ENCODE results near the gene ATRIP. TPM values are rescaled to one million over a fixed set of nuclear protein-coding genes. Genes with fewer than 3 reads are reported as not detected.
"Not testable (repeated sequence)": the region's sequence is repeated elsewhere in the genome, so short reads cannot be mapped to it uniquely, and the experiment has no call there.

ATRIP gene
- total RNA-seq, 1 experiment from 2014 or later, result 8.5 TPM

- peaks cover 8% of the 10 kb centered on the region; the same call in 1 of the 2 replicates for H3F3A ChIP-seq (ENCODE audit: insufficient read depth, low read depth)
- TF ChIP-seq CTCF (conservative IDR thresholded peaks at IDR 0.05) (no peak), EZH2 (IDR thresholded peaks at IDR 0.05; ENCODE audit: low read depth) (no peak)
- no peak overlapping the region for H3K27ac ChIP-seq
- H3K36me3 ChIP-seq (ENCODE audit: low read depth), result no peaks in the 10 kb centered on the region
- H4K20me1 ChIP-seq (ENCODE audit: insufficient read depth), result no peaks in the 10 kb centered on the region
- peaks cover 13% of the 10 kb centered on the region; the same call in 1 of the 2 replicates for H3K4me1 ChIP-seq (replicated peaks; ENCODE audit: insufficient read depth)
- peaks cover 7% of the 10 kb centered on the region for H3K79me2 ChIP-seq (ENCODE audit: low read depth)
- H3K27me3 ChIP-seq (ENCODE audit: insufficient read depth, low read depth), result no peaks in the 10 kb centered on the region
- no peak overlapping the region for H3K4me3 ChIP-seq
- H3K4me2 ChIP-seq, result no peak overlapping the region
- no TSS peak for BruUV-seq (replicated peaks)
- ChIA-PET POLR2A (ENCODE audit: unreplicated experiment) (no interaction called here), CTCF (no interaction called here)
- no peak overlapping the region for H2AFZ ChIP-seq
- no peak for DNase-seq
- no peaks in the 10 kb centered on the region for H3K9me2 ChIP-seq (ENCODE audit: insufficient read depth)
- intact Hi-C loops (cut with micrococcal nuclease; ENCODE audit: unreplicated experiment), result no loop called here
- no peaks in the 10 kb centered on the region for H3K9me3 ChIP-seq (ENCODE audit: insufficient read depth, low read depth)
Measured at GRCh38 chr3:48476426-48477053, 30.0 kb downstream of the ATRIP start.

GRCh38 chr3:48477959-48478520 is 31.5 kb downstream of the ATRIP start:
- Histone ChIP-seq H3K9me2 (ENCODE audit: insufficient read depth) (no peaks in the 10 kb centered on the region), H3K9me3 (ENCODE audit: insufficient read depth, low read depth) (no peaks in the 10 kb centered on the region), H4K20me1 (ENCODE audit: insufficient read depth) (no peaks in the 10 kb centered on the region), H3K4me3 (no peak overlapping the region), H3K27me3 (ENCODE audit: insufficient read depth, low read depth) (no peaks in the 10 kb centered on the region), H2AFZ (no peak overlapping the region), H3K36me3 (ENCODE audit: low read depth) (no peaks in the 10 kb centered on the region), H3K4me1 (replicated peaks; ENCODE audit: insufficient read depth) (peaks cover 7% of the 10 kb centered on the region; the same call in 1 of the 2 replicates), H3K79me2 (ENCODE audit: low read depth) (no peaks in the 10 kb centered on the region), H3K4me2 (no peak overlapping the region), H3K27ac (no peak overlapping the region), H3F3A (ENCODE audit: insufficient read depth, low read depth) (peaks cover 8% of the 10 kb centered on the region; the same call in 1 of the 2 replicates)
- no TSS peak for BruUV-seq (replicated peaks)
- POLR2A ChIA-PET (ENCODE audit: unreplicated experiment), result no interaction called here
- CTCF ChIA-PET, result no interaction called here
- DNase-seq, result no peak
- intact Hi-C loops (cut with micrococcal nuclease; ENCODE audit: unreplicated experiment), result no loop called here
- TF ChIP-seq EZH2 (IDR thresholded peaks at IDR 0.05; ENCODE audit: low read depth), result no peak

GRCh38 chr3:48478626-48479555 is 32.4 kb downstream of the ATRIP start:
- intact Hi-C loops (cut with micrococcal nuclease; ENCODE audit: unreplicated experiment), result no loop called here
- Histone ChIP-seq H3K9me3 (ENCODE audit: insufficient read depth, low read depth) (no peaks in the 10 kb centered on the region), H3K4me1 (replicated peaks; ENCODE audit: insufficient read depth) (no peaks in the 10 kb centered on the region), H3K27ac (no peak overlapping the region), H3F3A (ENCODE audit: insufficient read depth, low read depth) (peaks cover under 1% of the 10 kb centered on the region; the same call in 1 of the 2 replicates), H4K20me1 (ENCODE audit: insufficient read depth) (no peaks in the 10 kb centered on the region), H3K4me2 (no peak overlapping the region), H3K79me2 (ENCODE audit: low read depth) (no peaks in the 10 kb centered on the region), H3K36me3 (ENCODE audit: low read depth) (no peaks in the 10 kb centered on the region), H3K27me3 (ENCODE audit: insufficient read depth, low read depth) (no peaks in the 10 kb centered on the region), H3K4me3 (no peak overlapping the region), H3K9me2 (ENCODE audit: insufficient read depth) (no peaks in the 10 kb centered on the region), H2AFZ (no peak overlapping the region)
- ChIA-PET CTCF (interaction anchor here (0.6 kb wide), 1 partner anchor 29 kb away, joined by 10 read pairs; no protein-coding TSS in a partner anchor), POLR2A (ENCODE audit: unreplicated experiment) (no interaction called here)
- TF ChIP-seq CTCF (conservative IDR thresholded peaks at IDR 0.05) (no peak), EZH2 (IDR thresholded peaks at IDR 0.05; ENCODE audit: low read depth) (no peak)
- no TSS peak for BruUV-seq (replicated peaks)
- no peak for DNase-seq

- POLR2A ChIA-PET (ENCODE audit: unreplicated experiment), result not testable (repeated sequence)
Measured at GRCh38 chr3:48480891-48481290, 34.4 kb downstream of the ATRIP start.

GRCh38 chr3:48482822-48483221 is 36.3 kb downstream of the ATRIP start:
- H3K4me3 ChIP-seq; DNase-seq; POLR2A ChIA-PET (ENCODE audit: unreplicated experiment); H4K20me1 ChIP-seq (ENCODE audit: insufficient read depth); H3K4me2 ChIP-seq; H3K27me3 ChIP-seq (ENCODE audit: insufficient read depth, low read depth); H3K4me1 ChIP-seq (replicated peaks; ENCODE audit: insufficient read depth); H3K79me2 ChIP-seq (ENCODE audit: low read depth); H3K9me3 ChIP-seq (ENCODE audit: insufficient read depth, low read depth); H3K27ac ChIP-seq; H3K36me3 ChIP-seq (ENCODE audit: low read depth); H3K9me2 ChIP-seq (ENCODE audit: insufficient read depth); CTCF ChIA-PET; H3F3A ChIP-seq (ENCODE audit: insufficient read depth, low read depth); BruUV-seq (replicated peaks); H2AFZ ChIP-seq; intact Hi-C loops (cut with micrococcal nuclease; ENCODE audit: unreplicated experiment): not testable (repeated sequence)

More at GRCh38 chr3:48480891-48481290, 34.4 kb downstream of the ATRIP start:
- H3K36me3 ChIP-seq (ENCODE audit: low read depth); H3K4me1 ChIP-seq (replicated peaks; ENCODE audit: insufficient read depth); DNase-seq; H3F3A ChIP-seq (ENCODE audit: insufficient read depth, low read depth); intact Hi-C loops (cut with micrococcal nuclease; ENCODE audit: unreplicated experiment); H2AFZ ChIP-seq; H3K4me3 ChIP-seq; H3K4me2 ChIP-seq; H3K27ac ChIP-seq; H3K27me3 ChIP-seq (ENCODE audit: insufficient read depth, low read depth); H3K9me3 ChIP-seq (ENCODE audit: insufficient read depth, low read depth); H3K9me2 ChIP-seq (ENCODE audit: insufficient read depth); H4K20me1 ChIP-seq (ENCODE audit: insufficient read depth); CTCF ChIA-PET; BruUV-seq (replicated peaks); H3K79me2 ChIP-seq (ENCODE audit: low read depth): not testable (repeated sequence)
